ENCODE data around the gene USP48.

The USP48 gene

DNA sequence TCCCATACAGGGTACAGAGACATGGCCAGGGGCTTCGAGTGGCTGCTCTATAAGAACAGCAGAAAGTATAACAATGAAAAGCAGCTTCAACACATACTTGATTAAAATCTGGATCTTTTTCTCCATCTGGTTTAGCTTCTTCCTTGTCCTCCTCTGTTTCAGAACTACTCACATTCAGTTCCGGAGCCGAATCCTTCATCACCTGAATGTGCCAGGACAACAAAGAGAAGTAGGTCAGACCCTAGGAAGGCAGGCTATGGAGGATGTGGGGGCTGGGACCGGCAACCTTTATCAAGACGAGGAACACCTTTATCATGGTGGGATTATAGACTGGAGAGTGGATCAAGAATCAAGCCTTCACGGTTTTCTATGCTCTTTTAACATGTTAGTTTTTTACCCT, 81.5 kb downstream of the USP48 start:
- Mint-ChIP-seq H3K4me3 (no peak overlapping the region), H3K9me3 (no peaks in the 10 kb centered on the region), H3K36me3 (ENCODE audit: low read depth) (peaks cover 66% of the 10 kb centered on the region), H3K27me3 (ENCODE audit: low read depth) (no peaks in the 10 kb centered on the region), H3K4me1 (no peaks in the 10 kb centered on the region), H3K27ac (no peak overlapping the region)
- TF ChIP-seq, protein P1, sequence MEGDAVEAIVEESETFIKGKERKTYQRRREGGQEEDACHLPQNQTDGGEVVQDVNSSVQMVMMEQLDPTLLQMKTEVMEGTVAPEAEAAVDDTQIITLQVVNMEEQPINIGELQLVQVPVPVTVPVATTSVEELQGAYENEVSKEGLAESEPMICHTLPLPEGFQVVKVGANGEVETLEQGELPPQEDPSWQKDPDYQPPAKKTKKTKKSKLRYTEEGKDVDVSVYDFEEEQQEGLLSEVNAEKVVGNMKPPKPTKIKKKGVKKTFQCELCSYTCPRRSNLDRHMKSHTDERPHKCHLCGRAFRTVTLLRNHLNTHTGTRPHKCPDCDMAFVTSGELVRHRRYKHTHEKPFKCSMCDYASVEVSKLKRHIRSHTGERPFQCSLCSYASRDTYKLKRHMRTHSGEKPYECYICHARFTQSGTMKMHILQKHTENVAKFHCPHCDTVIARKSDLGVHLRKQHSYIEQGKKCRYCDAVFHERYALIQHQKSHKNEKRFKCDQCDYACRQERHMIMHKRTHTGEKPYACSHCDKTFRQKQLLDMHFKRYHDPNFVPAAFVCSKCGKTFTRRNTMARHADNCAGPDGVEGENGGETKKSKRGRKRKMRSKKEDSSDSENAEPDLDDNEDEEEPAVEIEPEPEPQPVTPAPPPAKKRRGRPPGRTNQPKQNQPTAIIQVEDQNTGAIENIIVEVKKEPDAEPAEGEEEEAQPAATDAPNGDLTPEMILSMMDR (IDR thresholded peaks at IDR 0.05; ENCODE audit: unreplicated experiment in 3 of 3), result no peak

DNA sequence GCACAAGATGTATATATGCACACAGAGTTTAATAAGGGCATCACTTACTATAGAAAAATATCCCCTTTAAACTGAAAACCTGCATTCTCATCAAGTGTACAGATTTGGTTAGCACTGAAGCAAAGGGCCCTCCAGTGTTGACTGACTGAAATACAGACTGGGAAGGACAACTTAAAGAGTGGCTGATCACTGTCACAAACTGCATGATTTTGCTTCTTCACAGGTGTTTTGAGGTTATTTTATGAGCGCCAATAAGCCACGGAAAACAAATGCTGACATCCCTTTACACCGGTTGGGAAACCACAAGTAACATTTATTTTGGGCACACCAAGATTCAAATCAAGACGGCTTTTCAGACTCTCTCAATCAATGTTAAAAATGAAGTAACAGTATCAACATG, 82.9 kb downstream of the USP48 start:
- no peak overlapping the region for H3K27ac Mint-ChIP-seq
- no peaks in the 10 kb centered on the region for H3K4me1 Mint-ChIP-seq
- H3K27me3 Mint-ChIP-seq (ENCODE audit: low read depth), result no peaks in the 10 kb centered on the region
- H3K9me3 Mint-ChIP-seq, result no peaks in the 10 kb centered on the region
- H3K36me3 Mint-ChIP-seq (ENCODE audit: low read depth), result peaks cover 61% of the 10 kb centered on the region
- TF ChIP-seq, protein P1 (IDR thresholded peaks at IDR 0.05; ENCODE audit: unreplicated experiment in 3 of 3), result no peak
- no peak overlapping the region for H3K4me3 Mint-ChIP-seq

DNA sequence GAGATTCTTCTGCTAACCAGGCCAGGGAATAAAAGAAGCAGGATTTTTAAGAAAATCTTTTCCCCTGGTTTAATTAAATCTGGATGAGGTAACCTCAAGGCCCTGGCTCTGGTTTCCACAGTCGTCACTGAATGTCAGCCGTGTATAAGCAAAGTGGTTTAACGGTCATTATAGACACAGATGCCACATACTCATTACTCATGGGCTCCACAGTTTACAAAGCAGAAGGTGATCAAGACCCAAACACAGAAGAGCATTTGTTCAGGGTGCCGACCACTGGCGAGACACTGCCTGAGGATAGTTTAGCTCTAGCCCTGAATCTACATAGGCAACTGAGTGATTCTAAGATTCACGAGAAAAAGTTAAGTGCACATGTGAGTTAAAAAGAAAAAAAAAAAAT, 86.0 kb downstream of the USP48 start:
- Mint-ChIP-seq H3K27me3 (ENCODE audit: low read depth) (no peaks in the 10 kb centered on the region), H3K4me1 (no peaks in the 10 kb centered on the region), H3K9me3 (no peaks in the 10 kb centered on the region), H3K36me3 (ENCODE audit: low read depth) (peaks cover 64% of the 10 kb centered on the region), H3K27ac (no peak overlapping the region), H3K4me3 (no peak overlapping the region)
- TF ChIP-seq, protein P1 (IDR thresholded peaks at IDR 0.05; ENCODE audit: unreplicated experiment in 3 of 3), result no peak

DNA sequence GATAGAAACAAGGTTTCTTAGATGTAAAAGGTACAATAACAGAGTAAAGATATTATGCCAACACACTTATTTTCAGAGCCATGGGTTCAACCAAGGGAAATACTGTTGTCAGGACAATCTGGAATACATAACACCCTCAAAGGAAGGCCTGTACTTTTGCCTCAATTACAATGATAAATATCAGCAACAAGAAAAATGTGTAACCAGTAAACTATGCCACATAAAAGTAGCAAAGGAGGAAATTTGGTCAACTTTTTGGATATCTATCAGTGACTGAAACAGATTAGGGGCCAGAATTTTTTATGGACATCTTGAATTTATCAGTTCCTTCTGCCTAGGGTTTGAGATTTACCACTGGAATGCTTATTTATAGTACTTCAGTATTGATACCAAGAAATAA, 89.2 kb downstream of the USP48 start:
- Mint-ChIP-seq H3K4me1 (no peaks in the 10 kb centered on the region), H3K4me3 (no peak overlapping the region), H3K36me3 (ENCODE audit: low read depth) (peaks cover 67% of the 10 kb centered on the region), H3K9me3 (peaks cover 1% of the 10 kb centered on the region), H3K27me3 (ENCODE audit: low read depth) (no peaks in the 10 kb centered on the region), H3K27ac (no peak overlapping the region)
- TF ChIP-seq, protein P1 (IDR thresholded peaks at IDR 0.05; ENCODE audit: unreplicated experiment in 3 of 3), result no peak

DNA sequence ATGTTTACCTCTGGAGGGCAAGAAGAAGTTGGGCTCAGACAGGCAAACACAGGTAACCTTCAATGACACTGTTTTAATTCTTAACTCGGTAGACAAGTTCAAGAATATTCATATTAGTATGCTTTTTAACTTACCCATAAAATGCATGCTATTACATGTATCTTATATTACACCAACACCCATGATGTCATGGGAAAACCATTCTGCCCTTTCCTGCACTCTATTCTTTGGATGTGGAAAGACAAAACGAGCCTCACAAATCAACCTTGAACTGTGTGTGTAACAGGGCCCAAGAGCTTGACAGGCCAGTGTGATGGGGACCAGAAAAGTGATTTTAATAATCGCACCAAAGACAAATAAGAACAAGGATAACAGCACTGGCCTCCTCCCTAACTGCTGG, 91.2 kb downstream of the USP48 start:
- TF ChIP-seq, protein P1 (IDR thresholded peaks at IDR 0.05; ENCODE audit: unreplicated experiment in 3 of 3), result no peak
- H3K4me1 Mint-ChIP-seq, result no peaks in the 10 kb centered on the region
- no peak overlapping the region for H3K4me3 Mint-ChIP-seq
- no peaks in the 10 kb centered on the region for H3K27me3 Mint-ChIP-seq (ENCODE audit: low read depth)
- H3K9me3 Mint-ChIP-seq, result peaks cover 7% of the 10 kb centered on the region
- no peak overlapping the region for H3K27ac Mint-ChIP-seq
- H3K36me3 Mint-ChIP-seq (ENCODE audit: low read depth), result peaks cover 76% of the 10 kb centered on the region

DNA sequence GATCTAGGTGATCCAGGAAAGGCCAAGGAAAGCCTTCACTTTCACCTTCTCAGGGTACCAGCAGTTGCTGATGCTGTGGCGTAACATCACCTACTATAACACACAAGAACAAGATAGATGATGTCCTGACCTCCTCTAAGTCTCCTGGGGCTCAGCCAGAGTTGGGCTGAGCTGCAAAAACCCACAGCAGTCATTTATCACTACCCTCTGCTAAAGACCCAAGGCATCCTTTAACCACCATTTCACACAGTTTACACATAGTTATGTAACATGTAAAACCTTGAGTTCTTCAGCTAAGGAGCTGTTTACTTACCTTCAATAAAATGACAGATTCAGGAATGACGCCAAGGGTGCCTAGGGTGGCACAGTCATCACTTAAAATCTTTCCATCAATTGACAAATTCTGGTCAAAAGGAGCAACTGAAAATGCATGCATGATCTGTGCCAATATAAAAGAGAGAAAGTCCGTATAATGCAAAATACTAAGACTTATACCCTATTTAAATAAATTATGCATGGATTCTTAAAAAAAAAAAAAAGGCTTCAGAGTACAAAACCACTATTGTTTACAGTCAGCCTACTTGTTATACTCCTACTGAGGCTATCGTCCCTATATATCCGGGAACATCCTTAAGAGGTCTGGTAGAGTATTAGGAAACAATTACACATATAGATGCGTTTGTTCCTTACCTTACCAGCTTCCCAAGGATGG, 93.1 kb downstream of the USP48 start:
- Mint-ChIP-seq H3K4me1 (no peaks in the 10 kb centered on the region), H3K36me3 (ENCODE audit: low read depth) (peaks cover 85% of the 10 kb centered on the region), H3K4me3 (no peak overlapping the region), H3K27me3 (ENCODE audit: low read depth) (no peaks in the 10 kb centered on the region), H3K27ac (no peak overlapping the region), H3K9me3 (peaks cover 22% of the 10 kb centered on the region)
- TF ChIP-seq, protein P1 (IDR thresholded peaks at IDR 0.05; ENCODE audit: unreplicated experiment in 3 of 3), result no peak
